Superior temporal gyrus (tissue), 1 donor: ENCODE measurements around the gene MOB3B.

Experiments used
- DNase-seq: peaks from one replicate; pipeline ENCODE4 v3.0.0-alpha.2; 2016; ENCODE audit errors: extremely low spot score

MOB3B gene

GRCh38 chr9:27280860-27281259 lies 248.8 kb downstream of the MOB3B start:
- DNase-seq, result no peak

- DNase-seq, result no peak
These were observed 249.4 kb downstream of the MOB3B start for GRCh38 chr9:27280249-27280648.

- no peak for DNase-seq
These were observed 250.0 kb downstream of the MOB3B start for GRCh38 chr9:27279611-27280010.

GRCh38 chr9:27278374-27278773 lies 251.2 kb downstream of the MOB3B start:
- DNase-seq, result no peak

GRCh38 chr9:27276193-27277030 lies 253.2 kb downstream of the MOB3B start:
- DNase-seq, result peak; percentile 90
